GM21619 (cell line): ENCODE results near the gene HES2.
"Not testable (repeated sequence)": the region's sequence is repeated elsewhere in the genome, so short reads cannot be mapped to it uniquely, and the experiment has no call there.

Source experiments
- ATAC-seq: cut with Tn5 transposase; IDR thresholded peaks from one replicate; pipeline ENCODE4 v1.9.1; 2021; ENCODE audit not compliant: unreplicated experiment

Gene HES2

DNA sequence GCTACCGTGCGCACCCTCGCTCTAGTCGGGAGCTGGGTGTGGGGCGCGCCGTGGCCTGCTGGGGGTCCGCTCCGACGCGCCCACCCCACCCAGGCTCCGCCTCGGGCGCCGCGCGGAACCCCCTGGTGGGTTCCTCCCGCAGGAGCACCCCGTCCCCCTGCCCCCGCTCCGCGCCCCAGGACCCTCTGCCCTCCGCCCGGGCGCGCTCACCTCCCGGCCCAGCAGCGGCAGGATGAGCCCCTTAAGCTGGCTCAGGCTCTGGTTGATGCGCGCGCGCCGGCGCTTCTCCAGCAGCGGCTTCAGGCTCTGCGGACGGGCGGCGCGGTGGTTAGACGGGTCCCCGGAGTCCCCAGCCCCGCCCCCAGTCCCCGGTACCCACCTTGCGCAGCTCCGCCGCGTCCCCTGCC is 319 bp downstream of the HES2 start:
- no peak for ATAC-seq

- ATAC-seq = no peak
Observed at GRCh38 chr1:6418668-6419396, 887 bp downstream of the HES2 start.

DNA sequence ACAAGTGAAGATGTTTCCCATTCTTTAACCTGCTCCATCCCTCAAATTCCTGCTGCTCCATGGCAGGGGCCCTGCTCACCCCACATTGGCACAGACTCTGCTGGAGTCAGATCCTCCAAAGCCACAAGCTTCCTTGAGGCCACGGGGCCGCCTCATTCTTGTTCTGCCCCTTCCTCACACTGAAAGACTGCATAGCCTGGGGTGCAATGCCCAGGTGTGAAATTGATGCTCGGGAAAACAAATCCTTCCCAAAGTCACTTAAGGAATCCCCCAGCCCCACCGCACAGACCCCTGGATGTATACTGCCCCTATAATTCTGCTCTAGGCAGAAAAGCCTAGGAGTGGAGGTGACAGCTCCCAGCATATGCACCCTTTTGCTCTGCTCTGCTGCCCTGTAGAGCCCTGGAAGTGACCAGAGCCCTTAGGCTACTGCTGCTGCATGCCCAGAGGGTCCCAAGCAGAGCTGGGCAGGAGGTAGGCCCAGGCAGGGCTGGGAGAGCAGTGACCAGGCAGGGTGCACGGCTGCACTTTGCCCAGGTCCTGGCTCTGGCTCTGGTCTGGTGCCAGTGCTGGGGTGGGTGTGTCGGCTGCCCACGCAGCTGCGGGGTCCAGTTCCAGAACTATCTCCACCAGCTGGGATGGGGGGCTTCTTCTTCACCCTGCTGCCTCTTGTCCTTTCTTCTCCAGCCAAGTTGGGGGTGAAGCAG is 1.6 kb downstream of the HES2 start:
- ATAC-seq = no peak

- no peak for ATAC-seq
Observed at GRCh38 chr1:6416906-6417305, 2.8 kb downstream of the HES2 start.

GRCh38 chr1:6416295-6416656 is 3.4 kb downstream of the HES2 start:
- no peak for ATAC-seq

- no peak for ATAC-seq
Observed at GRCh38 chr1:6414881-6415626, 4.7 kb downstream of the HES2 start.

GRCh38 chr1:6414443-6414844 is 5.3 kb downstream of the HES2 start:
- ATAC-seq = peak; percentile 76

- no peak for ATAC-seq
Observed at GRCh38 chr1:6412896-6413295, 6.8 kb downstream of the HES2 start.

GRCh38 chr1:6410248-6410893 is 9.3 kb downstream of the HES2 start:
- ATAC-seq = no peak

GRCh38 chr1:6409733-6410132 is 10.0 kb downstream of the HES2 start:
- ATAC-seq = no peak

GRCh38 chr1:6409053-6409452 is 10.7 kb downstream of the HES2 start:
- no peak for ATAC-seq

GRCh38 chr1:6408023-6408422 is 11.7 kb downstream of the HES2 start:
- no peak for ATAC-seq

DNA sequence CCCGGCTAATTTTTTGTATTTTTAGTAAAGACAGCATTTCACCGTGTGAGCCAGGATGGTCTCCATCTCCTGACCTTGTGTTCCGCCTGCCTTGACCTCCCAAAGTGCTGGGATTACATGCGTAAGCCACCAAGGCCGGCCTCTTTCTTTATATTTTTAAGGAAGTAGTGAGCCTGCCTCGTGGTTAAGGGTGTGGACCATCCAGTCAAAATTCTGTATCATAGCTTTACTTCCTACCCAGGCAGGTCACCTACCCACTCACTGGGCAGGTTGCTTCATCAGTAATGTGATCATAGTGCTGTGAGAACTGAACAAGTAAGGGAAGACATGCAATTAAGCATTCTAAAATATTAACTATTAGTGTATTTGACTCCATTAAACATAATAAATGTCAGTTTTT is 18.0 kb downstream of the HES2 start:
- no peak for ATAC-seq

DNA sequence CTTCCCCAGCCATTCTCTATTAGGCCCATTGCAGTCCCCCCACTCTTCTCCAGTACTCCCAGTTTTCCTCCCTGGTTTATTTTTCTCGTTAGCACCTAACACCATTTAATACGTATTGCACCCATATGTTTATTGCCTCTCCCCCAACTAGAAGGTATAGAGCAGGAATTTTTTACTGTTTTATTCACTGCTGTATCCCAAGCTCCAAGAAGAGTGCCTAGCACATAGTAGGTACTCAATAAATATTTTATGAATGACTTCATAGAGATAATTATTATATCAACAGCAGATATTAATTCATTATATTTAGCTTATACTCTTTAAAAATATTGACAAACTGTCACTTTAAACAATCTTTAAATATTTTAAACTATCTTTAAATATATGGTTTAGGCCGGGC is 20.4 kb downstream of the HES2 start:
- no peak for ATAC-seq

GRCh38 chr1:6397844-6398441 is 21.8 kb downstream of the HES2 start:
- ATAC-seq = no peak

- no peak for ATAC-seq
Observed at GRCh38 chr1:6396998-6397397, 22.7 kb downstream of the HES2 start.

DNA sequence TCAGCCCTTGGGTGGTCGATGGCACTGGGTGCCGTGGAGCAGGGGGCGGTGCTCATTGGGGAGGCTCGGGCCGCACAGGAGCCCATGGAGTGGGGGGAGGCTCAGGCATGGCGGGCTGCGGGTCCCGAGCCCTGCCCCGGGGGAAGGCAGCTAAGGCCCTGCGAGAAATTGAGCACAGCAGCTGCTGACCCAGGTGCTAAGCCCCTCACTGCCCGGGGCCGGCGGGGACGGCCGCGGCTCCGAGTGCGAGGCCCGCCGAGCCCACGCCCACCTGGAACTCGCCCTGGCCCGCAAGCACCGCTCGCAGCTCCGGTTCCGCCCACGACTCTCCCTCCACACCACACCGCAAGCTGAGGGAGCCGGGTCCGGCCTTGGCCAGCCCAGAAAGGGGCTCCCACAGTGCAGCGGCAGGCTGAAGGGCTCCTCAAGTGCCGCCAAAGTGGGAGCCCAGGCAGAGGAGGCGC is 23.9 kb downstream of the HES2 start:
- ATAC-seq = not testable (repeated sequence)

DNA sequence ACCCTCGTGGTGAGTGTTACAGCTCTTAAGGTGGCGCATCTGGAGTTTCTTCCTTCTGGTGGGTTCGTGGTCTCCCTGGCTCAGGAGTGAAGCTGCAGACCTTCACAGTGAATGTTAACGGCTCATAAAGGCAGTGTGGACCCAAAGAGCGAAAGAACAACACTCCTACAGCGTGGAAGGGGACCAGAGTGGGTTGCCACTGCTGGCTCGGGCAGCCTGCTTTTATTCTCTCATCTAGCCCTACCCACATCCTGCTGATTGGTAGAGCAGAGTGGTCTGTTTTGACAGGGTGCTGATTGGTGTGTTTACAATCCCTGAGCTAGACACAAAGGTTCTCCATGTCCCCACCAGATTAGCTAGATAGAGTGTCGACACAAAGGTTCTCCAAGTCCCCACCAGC is 24.6 kb downstream of the HES2 start:
- ATAC-seq = not testable (repeated sequence)

DNA sequence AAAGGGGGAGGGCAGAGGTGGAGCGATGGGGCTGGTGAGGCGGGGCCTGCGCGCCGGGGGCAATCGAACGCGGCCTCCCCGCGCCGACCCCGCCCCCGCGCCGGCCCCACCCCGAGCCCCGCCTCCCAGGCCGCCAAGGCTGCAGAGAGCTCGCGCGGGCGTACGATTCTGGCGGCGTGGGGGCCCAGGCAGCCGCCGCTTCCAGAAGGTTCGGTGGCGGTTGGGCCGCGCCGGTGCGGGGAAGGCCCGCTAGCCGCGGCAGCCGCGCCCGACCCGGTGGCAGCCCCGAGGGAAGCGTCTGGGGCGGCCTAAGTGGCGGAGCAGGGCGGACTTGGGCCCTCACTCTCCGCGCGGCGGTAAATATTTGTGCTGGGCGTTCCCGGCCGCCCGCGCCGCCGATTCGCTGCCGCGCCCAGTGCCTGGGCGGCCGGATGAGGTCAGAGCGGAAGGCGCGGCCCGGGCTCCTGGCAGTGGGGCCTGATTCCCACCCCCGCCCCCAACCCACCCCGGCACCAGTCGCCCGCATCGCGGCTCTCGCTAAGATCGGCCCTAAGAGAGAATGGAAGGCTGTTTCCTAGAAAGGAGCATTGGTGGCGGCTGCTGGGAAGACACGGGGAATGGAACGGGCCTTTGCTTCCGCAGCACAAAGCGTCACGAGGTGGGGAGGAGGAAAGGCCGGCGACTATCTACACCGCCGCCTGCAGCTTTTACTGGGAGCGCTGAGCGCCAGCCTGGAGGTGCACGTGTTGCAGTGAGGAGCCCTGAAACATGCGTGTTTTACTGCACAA is 26.1 kb downstream of the HES2 start, which contains the start of gene ACOT7:
ACOT7 (minus strand) TSS at position 368 of the 788 bp plus-strand sequence. CDS start 368 bp downstream, outside the sequence.
- ATAC-seq = peak; percentile 81

DNA sequence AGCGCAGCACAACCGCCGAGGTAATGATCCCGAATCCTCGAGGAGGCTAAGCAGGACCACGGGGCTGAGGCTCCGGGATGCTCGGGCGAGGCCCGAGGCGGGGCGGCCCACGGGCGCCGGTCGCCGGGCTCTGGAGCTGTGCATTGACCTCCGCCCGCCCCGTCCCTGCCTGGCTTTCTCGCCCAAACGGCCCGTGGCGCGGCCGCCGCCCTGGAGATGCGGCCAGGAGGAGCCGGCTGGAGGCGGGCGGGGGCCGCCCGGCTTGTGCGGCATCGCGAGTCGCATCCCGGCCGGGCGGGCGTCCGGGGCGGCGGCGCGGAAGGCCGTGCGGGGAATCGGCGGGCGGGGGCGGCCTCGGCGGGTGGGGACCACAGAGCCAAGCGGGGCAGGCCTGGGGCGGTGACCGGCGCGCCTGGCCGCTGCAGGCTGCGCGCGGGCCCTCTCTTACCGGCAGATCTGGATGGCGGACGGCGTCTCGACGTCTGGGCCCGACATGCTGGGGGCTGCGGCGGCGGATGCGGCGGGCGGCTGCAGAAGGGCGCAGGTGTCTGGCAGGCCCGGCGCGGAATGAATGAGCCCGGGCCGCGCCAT is 26.8 kb downstream of the HES2 start:
- no peak for ATAC-seq
